Central memory CD4-positive, alpha-beta T cell (primary cell): ENCODE measurements around the gene ZBTB12.

Experiments
- DNase-seq: peaks from one replicate; pipeline ENCODE4 v3.0.0; 2022

ZBTB12 gene

DNA sequence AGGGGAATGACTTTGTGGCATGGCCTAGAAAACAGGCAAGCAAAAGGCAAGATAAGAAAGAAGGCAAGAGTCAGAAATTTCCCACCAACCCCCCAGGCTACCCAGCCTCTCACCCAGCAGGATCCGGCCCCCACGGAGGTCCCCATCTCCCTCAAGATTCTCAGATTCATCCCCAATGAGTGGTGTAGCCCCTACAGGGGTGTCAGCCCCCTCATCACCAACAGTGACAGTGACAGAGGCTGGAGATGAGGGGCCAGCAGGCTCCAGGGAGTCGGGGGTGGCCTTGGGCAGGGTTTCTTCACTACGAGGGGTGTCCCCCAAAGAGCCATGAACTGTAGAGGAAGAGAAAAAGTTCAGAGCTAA is 5.4 kb downstream of the ZBTB12 start:
- DNase-seq, result no peak

DNA sequence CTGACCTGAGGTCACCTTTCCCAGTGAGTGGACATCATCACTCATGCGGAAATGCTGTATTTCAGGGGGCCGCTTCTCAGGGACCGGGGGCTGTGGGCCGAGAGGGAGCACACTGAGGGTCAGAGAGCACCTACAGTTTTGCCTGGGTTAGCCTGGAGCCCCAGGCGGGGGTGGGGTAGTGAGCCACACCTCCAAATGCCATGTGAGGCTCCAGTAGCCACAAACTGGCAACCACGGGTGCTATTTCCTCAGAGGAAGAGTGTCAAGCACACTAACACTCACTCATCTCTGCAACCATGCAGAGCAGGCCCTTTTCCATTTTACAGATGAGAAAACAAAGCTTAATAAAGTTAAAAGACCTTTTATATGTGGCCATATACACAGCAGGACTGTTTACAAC is 9.1 kb downstream of the ZBTB12 start:
- DNase-seq, result no peak

DNA sequence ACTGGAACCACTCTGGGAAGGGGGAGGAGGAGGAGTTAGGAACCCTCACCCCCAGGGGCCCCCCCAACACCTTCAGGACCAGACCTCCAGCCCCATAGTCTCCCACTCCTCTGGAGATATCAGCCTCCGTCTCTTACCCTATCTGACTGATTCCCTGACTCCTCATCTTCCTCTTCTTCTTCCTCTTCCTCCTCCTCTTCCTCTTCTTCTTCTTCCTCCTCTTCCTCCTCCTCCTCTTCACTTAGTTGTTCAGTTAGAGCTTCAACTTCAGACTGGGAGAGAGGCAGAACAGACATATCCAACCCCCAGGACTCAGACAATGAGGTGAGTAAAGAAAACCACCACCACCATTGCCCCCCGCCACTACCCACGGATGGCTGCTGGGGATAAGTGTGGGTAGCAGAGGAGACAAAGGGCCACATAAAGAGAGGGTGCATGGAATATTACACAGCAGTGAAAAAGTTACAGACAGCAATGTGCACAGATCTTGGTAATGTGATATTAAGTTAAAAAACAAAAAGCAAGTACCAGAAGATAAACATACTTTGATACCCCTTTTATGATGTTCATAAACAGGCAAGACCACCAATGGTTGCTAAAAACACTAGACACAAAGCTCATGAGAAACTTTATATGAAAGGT is 12.4 kb downstream of the ZBTB12 start:
- no peak for DNase-seq

DNA sequence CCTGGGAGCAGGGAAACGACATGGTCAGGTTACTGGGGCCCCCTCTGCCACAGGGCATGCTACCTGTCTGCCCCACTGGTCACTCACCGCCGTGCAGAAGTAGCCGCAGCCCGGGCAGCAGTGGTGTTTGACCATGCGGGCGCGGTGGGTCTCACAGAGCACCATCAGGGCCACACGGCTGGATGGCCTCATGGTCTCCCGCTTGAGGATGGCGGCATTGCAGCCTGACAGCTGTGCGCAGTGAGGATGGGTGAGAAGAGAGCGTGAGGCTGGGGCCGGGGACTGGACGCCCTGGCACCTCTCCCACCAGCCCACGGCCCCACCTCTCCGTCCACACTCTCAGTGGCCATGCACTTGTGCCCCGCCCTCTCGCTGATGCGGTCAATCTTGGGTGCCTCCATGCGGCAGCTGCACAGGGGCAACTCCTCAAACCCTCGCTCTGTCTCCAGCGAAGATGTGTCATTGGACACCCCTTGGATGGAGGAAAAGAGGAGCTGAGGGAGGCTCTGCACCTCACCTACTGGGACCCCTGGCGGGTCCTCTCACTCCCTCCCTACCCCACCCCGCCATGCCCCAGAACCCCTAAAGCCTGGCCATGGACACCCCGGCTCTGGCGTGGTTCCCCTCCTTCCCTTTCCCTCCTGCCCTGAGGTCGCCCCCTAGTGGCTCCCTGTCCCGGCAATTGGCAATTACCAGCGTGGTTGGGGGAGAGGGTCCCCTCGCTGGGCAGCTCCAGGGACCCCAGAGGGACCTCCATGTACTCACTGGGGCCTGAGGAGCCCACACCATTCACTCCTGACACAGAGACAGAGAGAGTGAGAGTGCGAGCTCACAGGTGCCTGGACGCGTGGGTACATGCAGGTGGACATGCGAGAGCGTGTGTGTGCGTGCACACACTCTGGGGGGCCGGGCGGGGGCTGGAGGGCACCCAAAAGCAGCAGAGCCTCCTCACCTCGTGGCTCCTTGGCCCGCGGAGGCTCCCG is 13.3 kb downstream of the ZBTB12 start:
- peak; percentile 35 for DNase-seq

DNA sequence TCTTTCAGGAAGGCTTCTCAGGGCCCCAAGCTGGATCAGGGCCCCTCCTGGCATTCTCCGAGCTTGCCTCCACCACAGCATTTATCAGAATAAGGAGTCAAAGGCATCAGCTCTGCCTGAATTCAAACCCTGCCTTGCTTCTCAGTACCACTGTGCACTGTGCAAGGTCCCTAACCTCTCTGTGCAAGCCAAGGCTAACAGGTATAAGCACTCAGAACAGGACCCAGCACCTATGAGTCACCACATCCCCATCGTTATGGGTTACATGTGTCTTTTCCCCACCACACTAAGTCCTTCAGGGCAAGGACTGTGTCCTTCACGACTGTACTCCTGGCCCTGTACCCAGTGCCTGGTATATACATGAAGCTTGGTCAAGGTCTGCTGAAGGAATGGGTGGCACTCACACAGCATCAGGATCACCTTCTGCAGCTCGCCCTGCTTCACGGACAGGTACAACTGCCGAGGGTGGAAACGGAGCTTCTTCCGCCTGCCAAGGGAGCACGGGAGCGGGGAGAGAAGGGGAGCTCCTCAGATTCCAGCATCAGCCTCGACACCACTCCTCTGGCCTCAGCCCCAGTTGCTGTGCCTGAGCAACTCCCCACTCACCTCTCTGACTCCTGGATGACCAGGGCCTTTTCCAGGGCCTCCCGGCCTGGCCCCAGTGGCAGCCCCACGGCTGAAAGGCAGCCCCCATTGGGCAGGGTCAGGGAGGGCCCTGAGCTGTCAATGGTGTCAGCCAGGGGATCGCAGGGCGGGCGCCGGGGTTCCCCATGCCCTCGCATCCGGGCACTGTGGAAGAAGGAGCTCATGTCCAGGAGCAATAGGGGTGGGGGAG is 14.5 kb downstream of the ZBTB12 start:
- no peak for DNase-seq

DNA sequence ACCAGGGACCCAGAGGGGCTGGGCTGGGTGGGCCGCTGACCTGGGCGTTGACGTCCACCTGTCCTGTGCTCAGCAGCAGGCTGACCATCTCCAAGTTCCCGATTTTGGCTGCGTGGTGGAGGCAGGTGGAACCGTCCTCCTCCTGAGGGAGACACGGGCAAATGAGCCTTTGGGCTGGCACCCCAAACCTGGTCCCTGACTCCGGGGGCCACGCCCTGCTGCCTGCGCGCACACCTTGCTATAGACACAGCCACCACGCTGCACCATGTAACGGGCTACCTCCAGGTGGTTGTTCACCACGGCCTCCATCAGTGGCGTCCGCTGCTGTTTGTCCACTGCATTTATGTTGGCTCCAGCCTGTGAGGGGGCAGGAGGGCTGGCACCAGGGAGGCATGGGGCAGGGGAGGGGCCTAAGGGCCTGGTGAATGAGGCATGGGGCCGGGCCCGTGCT is 15.3 kb downstream of the ZBTB12 start:
- DNase-seq, result no peak

DNA sequence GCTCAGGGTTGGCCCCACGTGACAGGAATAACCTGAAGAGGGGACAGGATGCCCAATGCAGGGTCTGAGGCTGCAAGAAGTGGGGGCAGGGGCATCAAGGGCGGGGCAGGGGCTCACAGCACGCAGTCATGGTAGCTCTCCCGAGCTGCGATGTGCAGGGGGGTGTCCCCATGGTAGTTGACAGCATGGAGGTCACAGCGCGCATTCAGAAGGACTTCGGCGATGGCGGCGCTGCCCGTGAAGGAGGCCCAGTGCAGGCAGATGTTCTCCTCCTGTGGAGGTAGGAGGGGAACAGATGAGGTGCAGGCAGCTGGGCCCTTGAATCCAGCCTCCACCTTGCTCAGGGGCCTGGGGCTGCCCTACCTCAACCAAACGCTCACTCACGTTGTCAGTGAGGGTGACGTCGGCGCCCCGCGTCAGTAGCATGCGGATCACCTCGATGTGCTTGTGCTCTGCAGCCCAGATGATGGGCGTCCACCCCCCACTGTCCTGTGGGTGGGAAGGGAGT is 17.3 kb downstream of the ZBTB12 start:
- no peak for DNase-seq

DNA sequence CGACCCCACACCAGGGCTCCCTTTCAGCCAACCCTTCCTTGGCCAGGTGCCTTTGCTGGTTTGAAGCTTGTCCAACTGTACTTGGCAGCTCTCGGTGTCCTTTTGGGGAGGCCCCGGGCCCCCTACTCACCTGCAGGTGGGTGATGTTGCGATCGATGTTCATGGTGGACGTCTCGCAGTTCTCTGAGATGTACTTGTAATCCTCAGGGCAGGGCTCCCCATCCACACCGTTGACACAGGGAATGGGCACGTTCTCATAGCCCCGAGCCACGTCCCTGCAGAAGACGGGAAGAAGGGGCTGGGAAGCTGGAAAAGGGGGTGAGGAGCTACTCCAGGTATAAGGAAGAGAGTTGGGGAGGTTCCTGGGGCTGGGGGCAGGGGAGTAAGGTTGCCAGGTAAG is 18.2 kb downstream of the ZBTB12 start:
- DNase-seq, result no peak

DNA sequence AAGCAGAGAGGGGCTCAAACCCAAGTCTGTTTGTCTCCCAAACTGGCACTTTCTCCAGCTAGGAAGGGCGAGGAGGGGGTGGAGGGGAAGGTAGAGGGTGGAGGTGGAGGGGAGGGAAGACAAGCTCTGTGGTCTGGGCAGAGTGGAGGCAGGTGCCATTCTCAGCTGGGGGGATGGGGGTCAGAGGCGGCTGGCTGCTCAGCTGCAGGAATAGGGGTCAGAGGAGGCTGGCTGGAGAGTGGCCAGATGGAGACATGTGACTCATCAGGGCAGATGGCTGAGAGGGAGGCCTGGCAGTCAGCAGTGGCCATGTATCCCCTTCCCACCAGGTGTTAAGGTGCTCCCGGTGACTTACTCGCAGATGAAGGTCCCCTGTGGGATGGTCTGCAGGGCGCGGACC is 19.5 kb downstream of the ZBTB12 start:
- no peak for DNase-seq

DNA sequence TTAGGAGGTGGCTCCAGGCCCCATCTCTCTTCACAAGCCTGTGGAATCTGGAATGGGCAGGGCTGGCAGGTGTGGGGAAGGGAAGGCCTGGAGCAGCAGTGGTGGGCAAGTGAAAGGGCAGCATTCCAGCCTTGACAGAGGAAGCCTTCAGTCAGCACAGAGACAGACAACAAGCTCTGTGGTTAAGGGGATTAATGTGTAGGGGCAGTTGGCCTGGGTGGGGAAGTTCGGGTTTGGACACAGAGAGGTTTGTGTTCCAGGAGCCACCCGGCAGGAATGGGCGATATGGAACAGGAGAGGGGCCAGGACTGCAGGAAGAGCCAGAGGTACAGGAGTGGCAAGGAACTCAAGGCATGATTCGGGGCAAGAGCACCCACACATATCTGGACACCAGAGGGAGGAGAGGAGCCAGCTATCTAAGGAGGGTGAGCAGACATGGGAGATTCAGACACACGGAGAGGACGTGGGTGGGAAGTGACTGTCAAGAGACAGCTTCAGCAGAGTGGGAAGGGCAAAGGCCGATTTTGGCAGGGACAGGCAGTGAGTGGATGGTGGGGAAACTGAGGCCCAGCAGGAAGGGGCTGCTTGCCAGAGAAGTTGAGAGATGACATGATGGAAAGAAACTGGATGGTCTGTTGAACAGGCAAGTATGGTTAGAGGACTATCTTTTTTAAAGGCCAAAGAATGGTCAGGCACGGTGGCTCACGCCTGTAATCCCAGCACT is 20.6 kb downstream of the ZBTB12 start:
- DNase-seq, result no peak

DNA sequence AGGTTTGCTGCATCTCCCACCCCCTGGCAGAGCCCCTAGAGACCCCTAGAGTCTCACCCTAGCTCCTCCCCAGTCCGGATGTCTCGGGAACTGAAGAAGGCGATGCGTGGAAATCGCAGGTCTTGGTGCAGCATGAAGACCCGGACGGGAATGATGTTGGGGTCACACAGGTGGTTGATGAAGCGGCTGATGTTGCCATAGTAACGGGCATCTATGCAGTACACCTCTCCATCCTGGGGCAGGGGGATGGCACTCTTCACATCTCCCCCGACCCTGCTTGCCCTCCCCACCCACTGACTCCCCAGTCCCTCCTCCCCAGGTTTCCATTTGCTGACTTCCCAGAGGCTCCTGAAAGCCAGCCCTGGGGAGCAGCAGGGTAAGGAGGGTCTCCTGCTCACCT is 21.3 kb downstream of the ZBTB12 start:
- DNase-seq, result no peak

DNA sequence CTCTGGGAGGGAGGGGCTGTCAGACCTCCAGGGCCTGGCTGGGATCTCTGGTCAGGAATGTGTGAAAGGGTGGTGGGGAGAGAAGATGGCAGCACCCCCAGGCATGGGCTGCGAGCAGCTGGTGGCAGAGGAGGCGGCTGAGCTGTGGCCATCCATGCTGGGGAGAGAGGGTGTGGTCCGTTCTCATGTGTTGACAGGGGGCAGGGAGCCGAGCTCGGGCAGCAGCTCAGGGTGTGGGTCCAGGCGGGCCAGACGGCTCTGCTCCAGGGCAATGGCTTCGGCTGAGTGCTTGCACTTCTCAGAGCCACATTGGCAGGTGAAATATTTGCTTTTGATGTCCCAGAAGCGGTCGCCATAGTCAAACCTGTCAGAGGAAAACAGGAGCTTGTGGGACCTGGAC is 22.0 kb downstream of the ZBTB12 start:
- no peak for DNase-seq

DNA sequence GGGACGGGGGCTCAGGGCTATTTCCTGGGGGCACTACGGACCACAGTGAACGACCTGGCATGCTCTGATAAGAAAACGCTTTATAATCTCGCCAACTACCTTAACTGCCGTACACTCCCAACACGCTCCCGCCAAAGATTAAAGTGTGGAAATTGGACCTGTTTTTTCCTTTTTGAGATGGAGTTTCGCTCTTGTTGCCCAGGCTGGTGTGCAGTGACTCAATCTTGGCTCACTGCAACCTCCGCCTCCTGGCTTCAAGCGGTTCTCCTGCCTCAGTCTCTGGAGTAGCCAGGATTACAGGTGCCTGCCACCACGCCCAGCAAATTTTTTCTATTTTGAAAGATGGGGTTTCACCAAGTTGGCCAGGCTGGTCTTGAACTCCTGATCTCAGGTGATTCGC is 22.7 kb downstream of the ZBTB12 start:
- DNase-seq, result no peak

DNA sequence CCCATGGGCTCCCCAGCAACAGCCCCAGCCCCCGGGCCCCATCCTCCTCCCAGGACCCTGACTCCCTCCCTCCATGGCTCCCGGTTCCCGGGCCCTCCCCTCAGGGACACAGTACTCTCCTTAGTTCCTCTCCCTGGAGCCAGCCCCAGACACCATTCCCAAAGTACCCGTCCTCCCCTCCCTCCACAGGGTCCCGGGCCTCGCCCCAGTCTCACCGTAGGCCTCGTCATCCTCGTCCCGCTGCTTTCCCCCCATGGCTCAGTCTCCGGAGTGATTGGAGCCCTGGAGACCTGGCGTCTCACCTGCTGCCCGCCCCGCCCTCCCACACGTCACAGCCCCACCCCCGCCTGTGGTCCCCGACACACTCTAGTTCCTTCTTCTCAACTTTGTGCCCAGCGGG is 23.2 kb downstream of the ZBTB12 start, which contains the start of gene SLC44A4:
TSS of gene SLC44A4 (minus strand) at position 272 of the 400 bp plus-strand sequence. CDS start at position 255, 17 bp downstream.
- DNase-seq, result no peak

DNA sequence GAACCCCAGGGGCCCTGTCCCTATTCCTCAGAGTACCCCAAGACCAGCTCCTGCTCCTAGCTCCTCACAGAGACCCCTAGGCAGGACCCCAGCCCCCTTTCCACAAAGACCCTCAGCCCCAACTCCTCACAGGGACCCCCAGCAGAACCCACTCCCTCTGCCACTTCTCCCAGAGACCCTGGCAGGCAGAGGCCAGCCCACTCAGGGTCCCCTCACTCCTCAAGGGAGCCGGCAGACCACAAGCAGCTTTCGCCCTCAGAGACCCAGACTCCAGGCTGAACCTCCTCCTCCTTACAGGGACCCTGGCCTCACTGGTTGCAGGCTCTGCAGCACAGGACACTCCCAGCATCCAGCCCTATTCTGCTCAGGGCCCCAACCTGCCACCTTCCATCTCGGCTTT is 23.7 kb downstream of the ZBTB12 start:
- DNase-seq, result no peak

DNA sequence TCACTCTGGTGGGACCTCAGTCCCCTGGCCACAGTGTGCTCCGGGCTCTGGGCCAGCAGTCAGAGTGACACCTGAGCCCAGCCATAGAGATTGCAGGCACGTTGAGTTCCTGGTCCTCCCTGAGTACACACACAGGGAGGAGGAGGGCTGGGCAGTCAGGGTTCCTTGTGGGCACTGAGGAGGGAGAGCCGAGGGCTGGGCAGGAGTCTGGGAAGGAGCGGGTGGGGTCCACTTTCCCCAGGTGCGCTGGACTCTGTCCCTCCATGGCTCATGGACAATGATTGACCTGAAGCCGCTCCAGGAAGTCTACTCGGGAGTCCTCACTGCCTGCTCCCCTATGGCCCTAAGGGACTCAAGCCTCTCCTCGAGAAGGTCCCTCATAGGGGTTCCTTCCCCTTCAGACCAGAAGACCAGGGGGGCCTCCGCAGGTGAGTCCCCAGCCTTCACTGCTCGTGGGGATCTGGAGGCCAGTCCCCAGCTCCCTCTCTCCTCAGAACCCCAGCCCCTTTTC is 24.2 kb downstream of the ZBTB12 start:
- no peak for DNase-seq

DNA sequence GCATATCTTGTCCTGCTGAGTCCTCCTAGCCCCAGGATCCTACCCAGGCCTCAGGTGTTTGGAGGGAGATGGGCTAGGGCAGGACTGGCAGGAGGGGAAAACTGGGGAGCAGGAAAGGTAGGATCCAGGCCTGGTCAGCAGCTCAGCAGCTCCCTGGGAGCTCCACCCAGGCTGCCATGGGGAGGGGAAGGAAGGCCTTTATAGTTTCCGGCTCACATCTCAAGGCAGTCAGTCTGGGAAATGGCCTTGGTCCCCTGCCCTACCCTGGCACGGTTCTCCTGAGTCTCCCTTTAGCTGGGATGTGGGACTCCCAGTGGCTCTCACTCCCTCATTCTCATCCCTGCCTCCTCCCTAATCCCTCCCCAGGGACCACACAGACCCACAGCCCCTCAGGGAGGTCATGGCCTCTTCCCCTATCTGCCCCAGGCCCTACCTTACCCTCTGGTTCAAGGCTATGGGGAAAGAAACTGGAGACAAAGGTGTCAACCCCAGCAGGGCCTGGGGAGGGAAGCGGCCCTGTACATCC is 24.7 kb downstream of the ZBTB12 start:
- DNase-seq, result no peak

DNA sequence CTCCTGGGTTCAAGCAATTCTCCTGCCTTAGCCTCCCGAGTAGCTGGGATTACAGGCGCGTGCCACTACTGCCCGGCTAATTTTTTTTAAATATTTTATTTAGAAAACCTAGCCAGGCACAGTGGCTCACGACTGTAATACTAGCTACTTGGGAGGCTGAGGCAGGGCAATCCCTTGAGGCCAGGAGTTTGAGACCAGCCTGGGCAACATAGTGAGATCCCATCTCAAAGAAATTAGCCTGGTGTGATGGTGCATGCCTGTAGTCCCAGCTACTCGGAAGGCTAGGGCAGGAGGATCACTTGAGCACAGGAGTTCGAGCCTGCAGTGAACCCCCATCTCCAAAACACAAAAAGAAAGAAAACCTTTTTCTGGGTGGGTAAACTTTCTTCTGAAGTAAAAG is 25.5 kb downstream of the ZBTB12 start:
- no peak for DNase-seq

DNA sequence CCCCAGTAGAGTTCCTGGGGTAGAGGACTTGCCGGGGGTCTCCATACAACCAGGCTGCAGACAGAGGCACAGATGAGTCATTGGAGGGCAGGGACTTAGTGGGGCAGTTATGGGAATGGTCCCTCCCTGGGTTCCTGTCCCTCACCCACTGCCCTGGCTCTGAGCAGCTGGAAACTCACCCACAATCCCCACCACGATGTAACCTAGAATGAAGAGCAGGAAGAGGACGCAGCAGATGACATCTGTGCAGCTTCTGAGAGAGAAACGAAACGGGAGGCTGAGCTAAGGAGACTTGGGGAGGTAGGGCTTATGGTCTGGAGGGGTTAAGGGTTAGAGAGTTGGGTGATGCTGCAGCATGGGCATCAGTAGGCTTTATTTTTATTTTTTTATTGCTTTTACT is 26.0 kb downstream of the ZBTB12 start:
- DNase-seq, result no peak

DNA sequence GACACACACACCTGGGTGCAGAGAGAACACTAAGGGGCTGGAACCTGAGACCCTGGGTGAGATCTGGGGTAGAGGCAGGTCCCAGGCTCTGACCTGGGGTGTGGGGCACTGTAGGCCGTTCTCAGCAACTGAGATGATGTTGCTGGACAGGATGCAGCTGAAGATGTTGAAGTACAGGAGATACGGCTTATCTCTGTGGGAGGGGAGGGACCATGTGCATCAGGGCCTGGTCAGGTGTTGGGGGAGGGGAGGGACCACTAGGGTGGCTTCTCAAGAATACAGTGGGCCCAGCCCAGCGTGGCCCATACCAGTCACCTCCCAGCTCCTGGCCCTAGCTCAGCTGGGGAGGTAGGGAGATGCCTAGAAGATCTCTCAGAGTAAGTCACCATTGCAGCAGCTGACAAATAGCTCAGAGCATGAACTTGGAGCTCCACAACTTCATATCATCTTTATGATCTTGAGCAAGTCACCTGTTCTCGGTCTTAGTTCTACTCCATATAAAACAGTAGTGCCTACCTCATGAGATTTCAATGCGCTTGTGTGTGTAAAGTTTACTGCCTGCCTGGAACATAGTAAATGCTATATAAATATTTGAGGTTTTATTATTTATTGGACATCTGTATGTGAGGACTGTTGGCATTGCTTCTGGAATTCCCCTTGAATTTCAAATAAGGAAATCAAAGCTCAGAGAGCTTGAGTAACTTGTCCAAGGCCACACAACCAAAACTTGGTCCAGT is 26.9 kb downstream of the ZBTB12 start:
- no peak for DNase-seq

DNA sequence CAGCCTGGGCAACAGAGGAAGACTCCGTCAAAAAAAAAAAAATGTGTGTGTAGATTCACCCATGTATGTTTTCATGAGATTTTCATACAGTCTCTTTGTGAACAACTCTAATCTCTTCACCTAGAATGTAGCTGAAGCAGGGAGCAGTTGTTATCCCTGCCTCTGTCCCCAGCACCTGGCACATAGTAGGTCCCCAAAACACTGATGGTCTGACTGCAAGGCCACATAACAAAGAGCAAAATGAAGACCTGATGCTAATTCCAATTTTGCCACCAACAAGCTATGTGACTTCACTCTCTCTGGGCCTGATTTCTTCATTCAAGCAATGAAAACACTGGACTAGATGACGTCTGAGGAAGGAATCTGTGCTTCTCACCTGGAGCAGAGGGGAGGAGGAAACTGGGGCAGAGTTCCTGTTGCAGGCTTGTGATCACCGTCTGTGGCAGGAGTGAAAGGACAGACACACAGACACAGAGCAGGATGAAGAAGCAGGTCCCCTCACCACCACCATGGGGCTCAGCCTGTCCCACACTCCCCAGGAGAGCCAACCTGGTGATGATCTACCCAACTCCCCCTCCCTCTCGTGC is 27.7 kb downstream of the ZBTB12 start:
- DNase-seq, result no peak
